Endometrial microvascular endothelial cells (primary cell): ENCODE results near the gene THSD7B. TPM values are rescaled to one million over a fixed set of nuclear protein-coding genes. Genes with fewer than 3 reads are reported as not detected.
"Not testable (repeated sequence)": the region's sequence is repeated elsewhere in the genome, so short reads cannot be mapped to it uniquely, and the experiment has no call there.

Experiments used
- in situ Hi-C: cut with HindIII; loops from 2 replicates; pipeline ENCODE4 v1.10.0; 2017; ENCODE audit warnings: low sequenced_read_pairs, low pct_unique_long_range_greater_than_20kb; ENCODE audit errors: inconsistent ontology term
- total RNA-seq: library from RNA; depleted of rRNA; stranded (reverse); fragments of >200 nt; gene quantifications from one replicate; pipeline ENCODE4 v1.2.3, GENCODE V29; 2015; ENCODE audit errors: inconsistent ontology term

The THSD7B gene
- total RNA-seq, 1 donor from 2014 or later: not detected

GRCh38 chr2:137522620-137523011, 757.3 kb downstream of the THSD7B start:
- in situ Hi-C loops: no loop called here

DNA sequence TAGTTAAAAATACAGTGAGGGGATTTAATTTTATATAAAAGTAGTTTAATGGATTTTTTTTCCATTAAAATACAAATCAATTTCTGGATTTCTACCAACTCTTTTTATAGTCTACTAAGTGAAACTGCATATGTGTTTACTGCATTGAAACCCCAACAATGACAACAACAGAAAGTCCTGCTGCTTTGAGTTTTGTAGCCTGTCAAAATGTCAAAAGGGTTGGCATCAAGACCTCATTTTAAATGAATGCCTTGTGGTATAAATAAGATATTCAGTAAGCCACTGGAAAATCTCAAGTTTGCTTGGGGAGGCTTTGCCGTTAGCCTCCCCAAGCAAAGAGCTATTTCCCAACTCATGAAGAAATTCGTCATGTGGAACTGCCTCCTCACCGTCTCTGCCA, 758.6 kb downstream of the THSD7B start:
- in situ Hi-C loops: no loop called here

GRCh38 chr2:137525132-137525531, 759.8 kb downstream of the THSD7B start:
- in situ Hi-C loops: no loop called here

DNA sequence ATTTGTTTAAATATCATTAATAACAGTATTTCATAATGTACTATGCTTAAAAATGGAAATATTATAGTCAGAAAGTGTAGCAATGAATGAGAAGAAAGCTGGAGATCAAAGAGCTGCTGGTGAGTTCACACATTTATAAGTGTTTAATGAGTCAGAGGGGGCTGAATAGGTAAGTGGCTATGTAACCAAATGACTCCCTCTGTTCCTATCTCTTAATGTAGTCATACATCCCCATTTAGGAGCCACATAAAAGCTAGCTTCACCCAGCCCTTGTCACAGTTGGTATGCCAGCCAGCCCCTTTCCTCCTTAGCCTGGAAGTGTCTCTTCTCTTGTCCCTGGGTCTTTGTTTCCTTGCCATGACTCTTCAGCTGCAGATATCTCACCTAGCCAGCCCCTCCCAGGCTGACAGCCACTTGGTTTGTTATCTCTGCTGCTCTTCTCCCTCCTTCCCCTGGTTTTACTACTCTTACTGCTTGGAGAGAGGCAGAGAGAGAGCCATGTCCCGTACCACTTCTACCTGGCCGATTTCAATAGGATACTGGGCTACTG, 760.4 kb downstream of the THSD7B start:
- in situ Hi-C loops: no loop called here

DNA sequence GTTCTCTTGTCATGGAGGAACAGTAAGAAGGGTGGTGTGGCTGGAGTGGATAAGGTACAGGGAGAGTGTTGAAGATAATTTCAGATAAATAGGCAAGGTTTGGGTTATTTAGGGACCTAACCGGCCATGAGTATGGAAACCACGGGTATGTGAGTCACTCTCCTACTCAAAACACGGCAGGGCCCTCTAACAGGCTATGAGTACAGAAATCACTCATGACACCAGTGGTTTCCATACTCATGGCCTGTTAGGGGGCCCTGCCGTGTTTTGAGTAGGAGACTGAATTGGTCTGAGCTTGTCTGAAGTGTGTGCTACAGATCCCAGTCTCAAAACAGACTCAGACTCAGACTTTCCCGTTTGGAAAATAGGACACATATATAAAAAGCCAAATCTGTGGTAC, 770.6 kb downstream of the THSD7B start:
- in situ Hi-C loops: no loop called here

- in situ Hi-C loops: no loop called here
These were observed 774.0 kb downstream of the THSD7B start for GRCh38 chr2:137539336-137539735.

DNA sequence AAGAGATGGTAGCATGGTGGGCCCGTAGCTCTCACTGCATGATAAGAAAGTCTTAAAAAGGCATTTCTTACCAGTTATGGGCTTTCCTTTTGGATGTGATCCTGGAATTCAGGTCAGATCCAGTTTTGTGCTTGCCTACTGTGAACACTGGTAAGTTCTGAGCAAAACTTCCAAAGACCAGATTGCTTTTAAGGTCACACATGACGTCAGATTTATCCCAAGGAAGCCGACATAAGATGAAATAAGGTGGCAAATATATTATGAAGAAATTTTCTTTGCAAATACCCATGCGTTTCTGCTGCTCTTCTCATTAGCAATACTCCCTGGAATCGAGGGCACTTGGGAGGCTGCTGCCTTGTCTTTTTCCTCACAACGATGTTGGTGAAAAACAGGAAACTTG, 782.5 kb downstream of the THSD7B start:
- in situ Hi-C loops: no loop called here

DNA sequence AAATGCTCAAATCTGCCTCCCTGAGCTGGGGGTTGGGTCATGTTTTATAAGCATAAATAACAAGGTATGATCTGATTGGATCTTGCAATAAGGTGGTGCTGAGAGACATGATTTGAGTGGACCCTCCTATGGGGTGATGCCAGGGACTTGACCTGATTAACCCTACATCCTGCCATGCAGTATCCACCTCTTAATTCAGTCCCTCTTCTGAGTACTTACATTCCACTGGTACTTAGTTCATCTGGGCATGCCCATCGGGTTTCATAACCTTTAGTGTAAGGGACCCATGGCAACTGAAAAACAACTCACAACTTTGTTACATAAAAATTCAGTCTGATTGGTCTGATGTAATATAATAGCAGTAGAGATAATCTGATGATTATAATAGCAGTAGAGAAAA, 801.0 kb downstream of the THSD7B start:
- in situ Hi-C loops: no loop called here

- in situ Hi-C loops: no loop called here
These were observed 805.1 kb downstream of the THSD7B start for GRCh38 chr2:137570484-137570883.

DNA sequence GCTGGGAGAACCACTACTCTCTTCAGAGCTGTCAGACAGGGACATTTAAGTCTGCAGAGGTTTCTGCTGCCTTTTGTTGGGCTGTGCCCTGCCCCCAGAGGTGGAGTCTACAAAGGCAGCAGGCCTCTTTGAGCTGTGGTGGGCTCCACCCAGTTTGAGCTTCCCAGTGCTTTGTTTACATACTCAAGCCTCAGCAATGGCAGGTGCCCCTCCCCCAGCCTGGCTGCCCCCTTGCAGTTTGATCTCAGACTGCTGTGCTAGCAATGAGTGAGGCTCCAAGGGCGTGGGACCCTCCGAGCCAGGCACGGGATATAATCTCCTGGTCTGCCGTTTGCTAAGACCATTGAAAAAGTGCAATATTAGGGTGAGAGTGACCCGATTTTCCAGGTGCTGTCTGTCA, 822.5 kb downstream of the THSD7B start:
- in situ Hi-C loops: not testable (repeated sequence)

GRCh38 chr2:137588578-137588977, 823.2 kb downstream of the THSD7B start:
- in situ Hi-C loops: not testable (repeated sequence)

- in situ Hi-C loops: no loop called here
These were observed 824.8 kb downstream of the THSD7B start for GRCh38 chr2:137590102-137590501.

DNA sequence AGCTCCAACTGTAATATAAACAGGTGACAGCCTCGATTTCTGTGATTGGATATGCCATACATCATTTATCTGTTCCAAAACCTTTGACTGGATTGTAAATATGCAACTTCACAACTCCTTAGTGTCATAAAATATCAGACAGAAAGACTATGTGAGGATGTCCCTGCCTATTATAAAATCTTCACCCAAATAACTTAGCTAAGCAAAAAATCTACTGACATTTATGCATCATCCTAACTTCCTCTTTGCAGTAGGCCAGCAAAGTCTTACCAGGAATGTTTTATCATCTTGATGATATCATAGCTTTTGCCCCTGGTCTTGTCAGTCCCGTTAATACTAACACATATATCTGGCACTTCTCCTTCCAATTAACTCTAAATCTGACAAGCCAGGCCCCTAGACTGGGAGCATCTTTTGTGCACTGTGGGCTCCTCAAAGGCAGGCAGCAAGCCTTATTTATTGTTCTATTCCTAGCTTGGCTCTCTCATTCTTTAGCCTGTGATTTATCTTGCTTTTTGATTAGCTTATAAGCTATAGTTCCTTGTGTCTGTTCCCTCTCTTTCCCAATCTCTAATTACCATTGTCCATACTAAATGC, 842.5 kb downstream of the THSD7B start:
- in situ Hi-C loops: no loop called here

GRCh38 chr2:137638932-137639331, 873.6 kb downstream of the THSD7B start:
- in situ Hi-C loops: no loop called here

GRCh38 chr2:137644731-137645130, 879.4 kb downstream of the THSD7B start:
- in situ Hi-C loops: no loop called here

- in situ Hi-C loops: no loop called here
These were observed 888.7 kb downstream of the THSD7B start for GRCh38 chr2:137654046-137654445.

DNA sequence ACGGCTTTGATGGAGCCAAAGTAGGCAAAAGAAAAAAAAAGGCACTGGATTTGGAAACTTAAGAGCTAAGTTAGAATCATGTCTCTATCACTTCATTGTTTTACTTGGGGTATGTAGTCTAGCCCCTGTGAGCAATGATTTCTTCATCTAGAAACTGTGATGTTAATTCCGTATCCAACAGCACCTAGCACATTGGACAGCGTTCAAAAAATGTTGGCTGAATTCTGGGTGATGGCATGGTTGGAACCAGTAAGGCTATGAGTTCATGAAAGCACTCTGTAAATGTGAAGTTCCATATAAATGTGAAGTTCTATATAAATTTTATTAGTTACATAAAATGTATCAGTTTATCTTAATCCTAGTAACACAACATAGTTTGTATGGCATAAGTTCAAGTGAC, 890.5 kb downstream of the THSD7B start:
- in situ Hi-C loops: no loop called here

- in situ Hi-C loops: no loop called here
These were observed 893.1 kb downstream of the THSD7B start for GRCh38 chr2:137658433-137658832.

- in situ Hi-C loops: no loop called here
These were observed 894.3 kb downstream of the THSD7B start for GRCh38 chr2:137659616-137660015.

DNA sequence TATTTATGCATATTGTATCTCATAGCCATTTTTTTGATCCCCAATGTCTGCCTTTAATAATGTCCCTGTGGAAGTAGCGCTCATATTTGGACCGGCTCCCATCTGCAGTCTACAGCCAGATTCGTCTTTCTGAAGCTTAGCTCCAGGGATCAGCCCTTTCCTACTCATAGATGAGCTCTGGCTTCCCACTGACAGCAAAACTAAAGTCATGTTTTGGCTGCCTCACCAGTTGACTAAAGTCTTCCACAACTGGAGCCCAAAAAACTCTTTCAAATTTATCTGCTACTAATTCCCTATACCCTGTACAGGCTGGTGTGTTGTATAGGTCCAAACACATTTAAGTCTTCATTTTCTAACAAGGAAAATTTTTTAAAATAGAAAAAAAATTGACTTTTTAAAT, 904.8 kb downstream of the THSD7B start:
- in situ Hi-C loops: no loop called here

DNA sequence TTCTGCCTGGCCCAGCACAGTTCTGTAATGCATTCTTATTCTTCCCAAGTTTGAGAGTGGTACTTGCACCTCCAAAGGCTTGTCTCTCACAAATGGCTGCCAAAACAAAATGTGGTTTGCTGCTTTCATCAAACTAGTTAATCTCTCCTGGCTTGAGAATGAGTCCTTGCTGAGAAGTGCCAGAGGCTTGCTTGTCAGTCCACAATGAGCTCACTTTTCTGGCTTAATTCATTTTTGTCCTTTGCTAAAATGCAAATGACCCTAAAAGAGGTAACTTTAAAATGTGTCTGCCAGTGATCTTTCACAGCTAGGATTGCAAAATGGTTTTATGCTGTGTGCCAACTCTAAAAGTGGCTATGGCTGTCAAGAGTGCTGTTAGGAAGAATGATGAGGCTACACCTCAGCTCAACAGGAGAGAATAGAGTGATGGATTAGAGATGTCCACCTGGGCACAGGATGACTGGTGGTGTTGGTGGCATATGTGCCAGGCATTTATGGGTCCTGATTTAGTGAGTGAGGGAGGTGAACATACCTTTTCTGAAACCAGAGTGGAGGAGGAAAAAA, 907.7 kb downstream of the THSD7B start:
- in situ Hi-C loops: no loop called here
